Ecto neural progenitor cell (in vitro differentiated cells): ENCODE measurements around the gene EIF2A.
"Not testable (repeated sequence)": the region's sequence is repeated elsewhere in the genome, so short reads cannot be mapped to it uniquely, and the experiment has no call there.

Source experiments
- DNase-seq: peaks from one replicate; pipeline ENCODE4 v3.0.0-alpha.2; 2018; ENCODE audit warnings: low spot score

The EIF2A gene

DNA sequence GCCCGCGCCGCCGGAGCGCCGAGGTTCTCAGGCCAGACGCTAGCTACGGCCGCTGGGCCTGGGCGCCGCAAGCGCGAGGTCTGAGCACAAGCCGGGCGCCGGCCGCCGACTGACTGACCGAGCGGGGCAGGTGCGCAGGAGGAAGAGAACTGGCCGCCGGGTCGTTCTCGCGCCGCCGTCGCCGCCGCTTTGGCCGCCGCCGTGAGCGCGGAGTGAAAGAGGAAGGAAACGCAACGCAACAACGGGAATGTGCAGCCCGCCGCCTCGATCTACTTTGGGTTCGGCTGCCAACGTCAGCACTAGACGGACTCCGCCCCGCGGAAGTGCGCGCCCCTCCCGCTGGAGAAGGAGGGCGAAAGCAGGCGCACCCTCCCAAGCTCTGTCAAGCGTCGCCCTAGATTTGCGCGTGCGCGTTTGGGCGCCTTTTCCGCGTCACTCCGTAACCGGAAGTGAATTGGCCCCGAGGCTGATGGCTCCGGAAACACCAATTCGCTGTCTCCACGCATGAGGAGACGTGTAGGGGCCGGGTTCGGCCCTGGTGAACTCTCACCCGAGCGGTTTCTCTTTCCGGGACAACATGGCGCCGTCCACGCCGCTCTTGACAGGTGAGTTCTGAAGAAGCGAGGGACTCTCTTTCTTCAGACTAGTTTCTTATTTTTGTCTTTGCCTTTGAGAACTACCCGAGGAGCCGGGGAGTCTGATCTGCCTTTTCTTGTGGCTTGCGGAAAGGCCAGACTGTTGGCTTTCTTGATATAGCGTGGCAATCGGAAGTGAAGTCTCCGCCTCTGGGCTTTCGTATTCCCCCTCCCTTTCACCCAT, at the start of gene EIF2A, which contains the start of gene SERP1:
EIF2A (plus strand) TSS at position 562 of the 819 bp plus-strand sequence; CDS start at position 578, 16 bp downstream.
SERP1 (minus strand) TSS at position 271 of the 819 bp plus-strand sequence. CDS start 361 bp downstream, outside the sequence.
- DNase-seq: peak; percentile 99

DNA sequence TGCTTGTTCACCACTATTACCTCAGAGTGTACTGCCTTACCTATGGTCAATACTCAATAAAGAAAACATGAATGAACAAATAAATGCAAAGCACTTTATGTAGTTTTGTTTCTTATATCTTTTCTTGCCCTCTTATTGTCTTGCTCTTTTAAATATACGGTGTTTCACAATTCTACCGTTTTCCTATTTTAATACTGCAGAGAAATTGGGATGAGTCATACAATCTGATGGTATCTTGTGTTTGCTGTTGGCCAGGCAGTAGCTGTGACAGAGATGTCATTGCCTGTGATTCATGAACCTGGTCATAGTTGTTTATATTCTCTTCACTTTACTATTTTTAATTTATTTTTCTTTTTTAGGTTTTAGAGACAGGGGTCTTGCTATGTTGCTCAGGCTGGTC, 48.6 kb upstream of the EIF2A start:
- DNase-seq: no peak

DNA sequence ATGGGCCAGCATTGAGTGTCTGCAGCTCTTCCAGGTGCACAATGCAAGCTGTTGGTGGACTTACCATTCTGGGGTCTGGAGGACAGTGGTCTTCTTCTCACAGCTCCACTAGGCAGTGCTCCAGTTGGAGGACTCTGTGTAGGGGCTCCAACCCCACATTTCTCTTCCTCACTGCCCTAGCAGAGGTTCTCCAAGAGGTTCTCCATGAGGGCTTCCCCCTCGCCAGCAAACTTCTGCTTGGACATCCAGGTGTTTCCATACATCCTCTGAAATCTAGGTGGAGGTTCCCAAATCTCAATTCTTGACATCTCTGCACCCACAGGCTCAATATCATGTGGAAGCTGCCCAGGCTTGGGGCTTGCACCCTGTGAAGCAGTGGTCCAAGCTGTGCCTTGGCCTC, 45.6 kb upstream of the EIF2A start:
- not testable (repeated sequence) for DNase-seq

DNA sequence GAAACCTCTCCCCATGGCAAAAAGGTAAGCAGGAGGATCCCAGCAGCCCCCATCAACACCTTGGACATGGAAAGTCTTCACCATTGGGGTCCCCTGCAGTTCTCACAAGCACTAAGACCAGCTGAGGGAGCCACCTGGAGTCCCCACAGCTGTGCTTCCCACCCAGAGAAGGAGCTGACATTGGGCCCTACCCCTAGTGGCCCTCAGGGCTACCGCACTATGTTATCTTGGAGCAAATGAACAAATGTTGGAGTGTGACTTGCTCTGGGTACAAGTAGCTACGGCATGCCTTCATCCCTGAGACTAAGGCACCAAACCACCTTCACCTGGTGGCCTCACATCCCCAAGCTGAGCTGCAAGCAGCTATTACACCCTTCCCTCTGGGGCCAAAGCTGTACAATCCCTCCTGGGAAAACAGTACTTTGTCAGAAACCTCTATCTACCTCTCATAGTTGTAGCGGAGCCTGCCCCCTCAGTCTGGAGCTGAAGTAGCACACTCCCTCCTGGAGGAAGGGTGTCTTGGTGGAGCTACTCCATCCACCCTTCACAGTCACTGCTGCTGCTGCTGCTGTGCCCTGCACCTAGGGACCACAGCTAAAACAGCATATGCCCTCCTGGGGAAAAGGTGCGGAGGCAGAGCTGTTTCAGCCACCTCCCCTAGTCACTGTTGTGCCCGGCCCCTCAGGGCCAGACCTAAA, 43.0 kb upstream of the EIF2A start:
- DNase-seq: no peak

DNA sequence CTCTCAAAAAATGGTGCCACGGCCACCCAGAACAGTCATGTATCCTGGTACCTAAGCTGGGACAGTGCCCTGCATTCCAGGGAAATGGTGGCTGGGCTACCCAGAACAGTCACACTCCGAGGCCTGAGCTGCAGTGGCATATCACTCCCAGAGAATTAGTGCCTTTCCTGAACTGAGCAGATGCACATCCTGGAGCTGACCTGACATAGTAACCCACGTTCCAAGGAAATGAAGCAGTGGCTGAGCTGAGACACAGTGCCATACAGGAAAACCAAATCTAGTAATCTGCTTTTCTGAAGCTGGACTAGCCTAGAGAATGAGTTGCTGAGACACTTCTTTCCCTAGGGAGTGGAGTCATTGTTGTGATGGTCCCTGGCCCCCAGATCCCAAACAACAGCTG, 42.1 kb upstream of the EIF2A start:
- DNase-seq: no peak

DNA sequence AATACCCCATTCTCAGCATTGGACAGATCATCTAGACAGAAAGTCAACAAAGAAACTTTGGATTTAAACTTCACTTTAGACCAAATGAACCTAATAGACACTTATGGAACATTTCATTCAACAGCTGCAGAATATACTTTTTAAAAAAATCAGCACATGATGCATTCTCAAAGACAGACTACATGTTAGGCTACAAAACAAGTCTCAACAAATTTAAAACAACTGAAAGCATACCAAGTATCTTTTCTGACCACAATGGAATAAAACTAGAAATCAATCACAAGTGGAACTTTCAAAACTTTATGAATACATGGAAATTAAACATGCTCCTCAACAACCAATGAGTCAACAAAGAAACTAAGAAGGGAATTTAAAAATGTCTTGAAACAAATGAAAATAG, 38.2 kb upstream of the EIF2A start:
- DNase-seq: no peak

DNA sequence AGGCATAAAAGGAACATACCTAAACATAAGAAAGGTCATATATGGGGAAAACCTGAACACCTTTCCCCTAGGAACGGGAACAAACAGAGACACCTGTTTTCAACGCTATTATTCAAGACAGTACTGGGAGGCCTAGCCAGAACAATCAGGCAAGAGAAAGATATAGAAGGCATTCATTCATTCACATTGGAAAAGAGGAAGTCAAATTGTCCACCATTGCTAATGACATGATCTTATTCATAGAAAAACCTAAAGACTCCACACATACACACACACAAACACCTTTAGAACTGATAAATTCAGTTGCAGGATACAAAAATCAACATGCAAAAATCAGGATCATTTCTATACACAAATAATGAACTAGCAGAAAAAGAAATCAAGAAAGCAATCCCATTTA, 36.8 kb upstream of the EIF2A start:
- no peak for DNase-seq

DNA sequence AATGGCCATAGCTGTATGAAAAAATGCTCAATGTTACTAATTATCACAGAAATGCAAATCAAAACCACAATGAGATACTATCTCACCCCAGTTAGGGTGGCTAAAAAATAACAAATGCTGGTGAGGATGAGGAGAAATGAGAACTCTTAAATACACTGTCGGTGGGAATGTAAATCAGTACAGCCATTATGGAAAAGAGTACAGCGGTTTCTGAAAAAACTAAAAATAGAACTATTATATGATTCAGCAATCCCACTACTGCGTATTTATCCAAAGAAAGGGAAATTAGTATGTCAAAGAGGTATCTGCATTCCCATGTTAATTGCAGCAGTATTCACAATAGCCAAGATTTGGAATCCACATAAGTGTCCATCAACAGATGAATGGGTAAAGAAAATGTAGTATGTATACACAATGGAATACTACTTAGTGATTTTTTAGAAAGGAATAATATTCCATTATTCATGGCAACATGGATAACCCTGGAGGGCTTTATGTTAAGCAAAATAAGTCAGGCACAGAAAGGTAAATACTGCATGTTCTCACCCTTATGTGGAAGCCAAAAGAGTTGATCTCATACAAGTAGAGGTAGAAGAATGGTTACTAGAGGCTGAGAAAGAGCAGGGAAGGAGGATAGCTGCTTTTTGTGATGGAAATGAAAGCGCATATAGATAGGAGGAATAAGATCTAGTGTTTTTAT, 35.3 kb upstream of the EIF2A start:
- no peak for DNase-seq

DNA sequence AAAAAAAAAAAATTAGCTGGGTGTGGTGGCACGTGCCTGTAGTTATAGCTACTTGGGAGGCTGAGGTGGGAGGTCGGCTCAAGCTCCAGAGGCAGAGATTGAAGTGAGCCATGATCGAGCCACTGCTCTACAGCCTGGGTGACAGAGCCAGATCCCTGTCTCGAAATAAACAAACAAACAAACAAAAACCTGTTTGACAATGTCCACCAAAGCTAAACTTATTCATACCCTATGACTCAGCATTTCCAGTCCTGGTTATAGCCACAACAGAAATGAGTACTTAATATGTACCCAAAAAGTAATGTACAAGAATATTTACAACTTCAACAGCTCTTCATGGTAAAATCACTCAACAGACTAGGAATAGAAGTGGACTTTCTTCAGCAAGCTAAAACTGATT, 31.4 kb upstream of the EIF2A start:
- no peak for DNase-seq

DNA sequence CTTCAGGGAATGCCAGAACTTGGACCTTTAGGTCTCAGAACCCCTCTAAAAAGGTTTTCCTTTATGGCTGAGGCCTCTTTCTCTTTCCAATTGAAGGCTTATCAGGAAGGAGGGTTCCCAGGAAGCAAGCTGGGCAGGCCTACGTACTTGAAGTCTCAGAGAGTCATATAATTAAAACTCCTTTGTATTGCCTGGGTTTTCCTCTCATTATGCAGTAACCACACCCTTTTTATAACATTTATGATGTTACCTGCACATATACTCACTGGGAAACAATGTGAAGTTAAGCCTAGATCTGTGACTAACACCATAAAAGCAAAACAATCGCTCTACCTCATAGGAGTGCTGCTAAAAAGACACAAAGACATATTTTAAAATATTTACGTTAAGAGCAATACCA, 27.6 kb upstream of the EIF2A start:
- no peak for DNase-seq

DNA sequence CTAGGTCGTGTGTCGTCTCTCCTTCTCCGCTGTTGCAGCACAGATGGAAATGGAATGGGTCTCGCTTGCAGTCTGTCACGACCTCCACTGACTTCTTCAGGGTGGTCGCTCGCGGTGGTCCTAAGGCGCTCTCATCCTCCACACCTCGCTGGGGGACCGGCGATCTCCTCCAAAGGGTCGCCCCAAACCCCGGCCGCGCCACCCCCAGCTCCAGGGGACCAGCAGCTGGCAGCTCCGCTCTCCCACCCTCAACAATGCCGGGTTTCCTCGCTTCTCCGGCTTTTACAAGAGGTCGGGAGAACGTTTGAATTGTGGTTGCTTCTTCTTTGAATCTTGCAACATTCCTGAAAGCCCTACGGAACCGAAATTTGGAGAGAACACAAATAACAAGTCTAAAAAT, 26.2 kb upstream of the EIF2A start:
- no peak for DNase-seq

DNA sequence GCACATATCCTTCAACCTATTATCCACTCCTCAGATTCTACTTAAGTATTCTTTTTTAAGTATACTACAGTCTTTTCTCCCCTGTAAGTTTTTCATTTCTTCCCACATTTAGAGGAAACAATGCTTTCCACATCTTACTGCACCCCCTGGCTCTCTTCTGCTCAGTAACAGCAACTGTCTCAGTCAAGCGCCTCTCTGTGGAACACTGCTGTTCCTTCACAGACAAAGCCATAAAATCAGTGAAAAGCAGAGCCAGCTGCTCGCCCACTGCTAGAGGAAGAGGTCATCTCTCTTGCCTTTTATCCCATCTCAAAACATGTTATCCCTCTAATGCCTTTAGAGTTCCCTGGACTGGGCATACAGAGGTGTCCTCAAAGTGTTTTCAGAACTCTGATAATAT, 25.1 kb upstream of the EIF2A start:
- DNase-seq: no peak

DNA sequence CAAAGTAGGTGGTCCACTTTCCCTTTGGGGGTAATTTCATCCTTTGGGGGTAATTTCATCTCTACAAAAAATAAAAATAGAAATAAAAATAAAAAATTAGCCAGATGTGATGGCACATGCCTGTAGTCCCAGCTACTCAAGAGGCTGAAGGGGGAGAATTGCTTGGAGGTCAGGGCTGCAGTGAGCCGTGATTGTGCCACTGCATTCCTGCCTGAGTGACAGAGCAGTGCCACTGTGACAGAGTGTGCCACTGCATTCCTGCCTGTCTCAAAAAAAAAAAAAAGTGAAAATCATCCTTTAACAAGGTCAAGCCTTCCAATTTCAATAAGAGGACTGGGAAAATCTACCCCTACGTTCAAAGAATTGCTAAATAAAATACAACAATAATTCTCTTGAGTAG, 23.0 kb upstream of the EIF2A start:
- DNase-seq: no peak

DNA sequence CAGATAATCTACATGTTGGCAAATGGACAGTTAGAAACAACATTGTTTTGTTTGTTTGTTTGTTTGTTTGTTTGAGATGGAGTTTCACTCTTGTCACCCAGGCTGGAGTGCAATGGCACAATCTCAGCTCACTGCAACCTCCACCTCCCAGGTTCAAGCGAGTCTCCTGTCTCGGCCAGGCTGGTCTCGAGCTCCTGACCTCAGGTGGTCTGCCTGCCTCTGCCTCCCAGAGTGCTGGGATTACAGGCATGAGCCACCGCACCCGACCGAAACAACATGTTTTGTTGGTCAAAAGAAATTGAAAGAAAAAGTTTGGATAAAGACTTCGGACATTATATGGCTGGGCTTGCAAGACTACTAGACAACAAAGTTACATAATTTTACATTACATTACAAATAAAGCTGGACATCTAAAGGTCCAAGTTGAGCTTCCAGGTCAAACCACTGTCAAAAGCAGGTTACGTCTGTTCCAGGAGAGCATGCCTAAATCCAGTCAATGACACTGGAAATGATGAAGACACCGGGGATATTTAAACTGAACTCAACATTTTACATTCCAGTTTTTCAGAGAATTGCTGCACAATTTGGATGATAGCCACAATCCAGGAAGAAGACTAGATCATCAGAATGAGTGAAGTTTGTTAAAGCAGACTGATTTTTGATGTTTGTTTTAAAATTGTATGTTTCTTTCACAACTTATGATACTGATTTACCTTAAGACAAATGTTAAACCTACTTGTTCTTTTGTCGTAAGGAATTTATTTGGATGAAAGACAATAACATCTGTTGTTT, 18.9 kb upstream of the EIF2A start:
- no peak for DNase-seq

DNA sequence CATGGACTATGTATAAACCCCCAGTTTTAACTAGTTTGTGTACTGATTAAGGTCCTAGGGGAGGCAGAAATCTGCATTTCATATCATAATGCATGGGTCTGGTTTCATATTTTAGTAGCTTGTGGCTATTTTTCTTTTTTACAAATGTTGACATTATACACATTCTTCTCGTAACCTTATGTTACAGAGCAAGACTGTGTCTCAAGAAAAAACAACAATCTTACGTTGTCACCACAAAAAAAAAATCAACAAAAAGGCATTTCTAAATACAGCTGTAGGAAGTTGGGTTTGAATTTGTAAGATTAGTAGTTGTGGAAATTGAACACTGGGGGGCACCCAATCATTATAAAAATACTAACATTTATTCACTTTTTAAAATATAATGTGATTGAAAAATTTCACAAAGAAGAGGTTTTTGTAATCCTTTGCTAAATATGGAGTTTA, 18.2 kb upstream of the EIF2A start:
- no peak for DNase-seq

DNA sequence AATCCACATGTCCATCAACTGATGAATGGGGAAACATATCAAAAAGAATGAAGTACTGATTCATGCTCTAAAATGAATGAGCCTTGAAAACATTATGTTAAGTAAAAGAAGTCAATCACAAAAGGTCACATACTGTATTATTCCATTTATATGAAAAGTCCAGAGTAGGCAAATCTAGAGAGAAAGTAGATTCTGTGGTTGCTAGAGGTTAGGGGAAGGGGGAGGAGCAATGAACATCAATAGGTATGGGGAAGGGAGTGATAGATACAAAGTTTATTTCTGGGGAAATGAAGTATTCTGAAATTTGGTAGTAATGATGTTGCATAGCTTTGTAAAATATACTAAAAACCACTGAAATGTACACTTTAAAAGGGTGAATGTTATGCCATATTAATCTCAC, 14.8 kb upstream of the EIF2A start:
- DNase-seq: no peak

DNA sequence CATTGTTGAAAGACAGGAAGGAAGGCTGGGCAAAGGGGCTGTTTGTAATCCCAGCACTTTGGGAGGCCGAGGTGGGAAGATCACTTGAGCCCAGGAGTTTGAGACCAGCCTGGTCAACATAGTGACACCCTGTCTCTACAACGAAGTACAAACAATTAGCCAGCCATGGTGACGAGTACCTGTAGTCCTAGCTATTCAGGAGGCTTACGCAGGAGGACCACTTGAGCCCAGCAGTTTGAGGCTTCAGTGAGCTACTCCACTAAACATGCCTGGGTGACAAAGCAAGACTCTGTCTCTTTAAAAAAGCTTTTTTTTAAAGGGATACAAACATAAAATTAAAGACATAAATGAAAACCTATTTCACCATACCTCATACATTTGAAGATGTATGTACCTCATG, 11.4 kb upstream of the EIF2A start:
- no peak for DNase-seq

DNA sequence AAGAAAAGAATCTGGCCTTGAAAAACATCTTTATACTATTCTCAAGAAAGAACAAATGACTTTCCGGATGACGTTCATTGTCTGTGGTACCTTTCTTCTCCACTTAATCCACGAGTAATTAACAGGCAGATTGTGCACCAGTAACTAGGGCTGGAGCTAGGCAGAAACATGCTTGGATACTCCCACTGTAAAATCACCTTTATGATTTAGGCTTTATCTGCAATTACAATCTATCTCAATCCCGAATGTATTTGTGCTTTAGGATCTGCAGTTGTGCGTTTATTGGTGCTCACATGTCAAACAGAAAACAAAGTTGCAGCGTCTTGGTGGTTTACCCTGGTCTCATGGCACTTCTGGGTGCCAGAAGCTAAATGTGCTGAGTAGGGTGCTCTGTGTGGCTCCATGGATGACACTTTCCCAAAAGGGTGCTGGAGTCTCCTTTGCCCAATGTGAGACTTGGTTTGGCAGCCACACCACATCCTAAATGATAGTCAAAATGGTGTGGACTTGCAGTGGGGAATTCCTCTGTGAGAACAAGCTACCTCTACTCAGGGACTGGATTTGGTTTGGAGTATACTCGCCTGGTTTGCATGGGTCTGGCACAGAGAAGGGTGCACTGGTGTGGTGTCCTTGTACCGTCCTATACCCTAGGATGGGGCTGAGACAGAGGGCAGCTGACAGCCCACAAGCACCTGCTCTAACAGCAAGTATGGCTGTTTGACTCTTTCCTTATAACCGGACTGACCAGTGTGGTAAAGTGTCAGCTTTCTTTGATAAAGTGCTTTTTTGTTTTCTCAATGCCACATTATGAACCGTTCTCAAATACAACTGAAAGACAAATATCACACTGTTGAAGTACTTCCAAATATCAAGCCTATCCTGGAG, 8.0 kb upstream of the EIF2A start:
- no peak for DNase-seq

DNA sequence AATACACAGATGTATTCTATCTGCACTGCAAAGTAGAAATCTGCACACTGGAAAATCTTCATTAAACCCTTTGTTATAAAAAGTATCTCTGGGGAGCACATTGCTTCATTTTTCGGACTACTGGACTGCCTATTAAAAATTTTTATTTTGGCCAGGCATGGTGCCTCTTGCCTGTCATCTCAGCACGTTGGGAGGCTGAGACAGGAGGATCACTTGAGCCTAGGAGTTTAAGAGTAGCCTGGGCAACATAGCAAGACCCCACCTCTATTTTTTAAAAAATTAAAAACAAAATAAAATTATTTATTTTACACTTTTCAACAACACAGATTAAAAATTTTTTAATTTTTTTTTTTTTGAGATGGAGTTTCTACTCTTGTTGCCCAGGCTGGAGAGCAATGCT, 6.3 kb upstream of the EIF2A start:
- DNase-seq: no peak

DNA sequence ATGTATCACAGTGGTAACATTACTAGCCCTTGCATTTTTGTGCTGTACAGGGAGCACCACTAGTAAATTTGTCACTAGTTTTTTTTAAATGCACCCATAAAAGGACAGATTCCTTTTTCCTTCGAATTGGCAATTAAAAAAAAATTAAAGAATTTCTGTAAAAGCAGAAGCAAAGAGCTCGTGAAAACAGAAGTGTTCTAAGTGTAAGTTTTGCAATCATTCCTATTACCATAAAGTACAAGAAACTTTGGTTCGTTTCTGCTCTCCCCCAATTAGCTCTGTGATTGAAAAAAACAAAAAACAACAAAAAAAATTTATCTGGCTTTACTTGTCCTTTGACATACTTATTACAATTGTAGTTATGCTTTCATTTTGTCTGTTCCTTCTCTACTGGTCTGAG, 5.6 kb upstream of the EIF2A start:
- no peak for DNase-seq

DNA sequence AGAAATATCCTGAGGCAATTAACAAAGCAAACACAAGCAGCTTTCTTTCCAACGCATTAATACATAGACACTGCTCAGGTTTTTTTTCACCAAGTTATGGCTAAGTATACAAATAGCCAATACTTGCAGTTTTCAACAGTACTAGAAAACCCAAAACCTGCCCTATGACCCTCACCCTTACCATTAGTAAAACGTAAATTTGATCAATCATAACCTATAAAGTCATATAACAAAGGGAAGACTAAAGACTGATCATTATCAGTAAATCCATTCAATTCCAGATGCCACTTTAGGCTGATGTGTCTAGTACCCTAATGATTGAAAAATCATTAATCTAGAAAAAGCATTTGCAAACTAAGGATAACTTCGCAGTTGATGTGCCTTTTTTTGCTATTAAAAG, 3.5 kb upstream of the EIF2A start:
- DNase-seq: no peak
